ENCODE measurements around the gene PAX6. TPM values are rescaled to one million over a fixed set of nuclear protein-coding genes. Genes with fewer than 3 reads are reported as not detected.

Gene PAX6
- polyA plus RNA-seq, 1 donor (not counting 4 experiments of a cell fraction or from before 2014, with no cell fraction given), result 0.12 TPM

DNA sequence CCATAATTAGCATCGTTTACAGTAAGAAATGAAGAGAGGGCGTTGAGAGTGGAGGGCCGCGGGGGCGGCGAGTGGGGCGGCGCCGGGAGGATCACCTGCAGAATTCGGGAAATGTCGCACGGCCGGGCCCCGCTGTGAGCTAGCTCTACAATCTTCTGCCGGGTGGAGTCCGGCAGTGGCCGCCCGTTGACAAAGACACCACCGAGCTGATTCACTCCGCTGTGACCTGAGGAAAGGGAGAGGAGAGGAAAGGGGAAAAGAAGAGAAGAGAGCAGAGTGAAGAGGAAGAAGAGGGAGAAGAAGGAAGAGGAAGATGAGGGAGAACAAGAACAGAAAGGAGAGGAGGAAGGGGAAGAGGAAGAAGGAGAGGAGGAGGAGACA, 8.5 kb downstream of the PAX6 start:
- dilution Hi-C loops (cut with MboI; ENCODE audit: extremely low pct_ligation_motif_present, low sequenced_read_pairs), result no loop called here
- FAIRE-seq, result no peak
- peaks cover 4% of the 10 kb centered on the region for H3K4me1 ChIP-seq (ENCODE audit: control insufficient read depth, extremely low read depth, insufficient read depth, low read length)

DNA sequence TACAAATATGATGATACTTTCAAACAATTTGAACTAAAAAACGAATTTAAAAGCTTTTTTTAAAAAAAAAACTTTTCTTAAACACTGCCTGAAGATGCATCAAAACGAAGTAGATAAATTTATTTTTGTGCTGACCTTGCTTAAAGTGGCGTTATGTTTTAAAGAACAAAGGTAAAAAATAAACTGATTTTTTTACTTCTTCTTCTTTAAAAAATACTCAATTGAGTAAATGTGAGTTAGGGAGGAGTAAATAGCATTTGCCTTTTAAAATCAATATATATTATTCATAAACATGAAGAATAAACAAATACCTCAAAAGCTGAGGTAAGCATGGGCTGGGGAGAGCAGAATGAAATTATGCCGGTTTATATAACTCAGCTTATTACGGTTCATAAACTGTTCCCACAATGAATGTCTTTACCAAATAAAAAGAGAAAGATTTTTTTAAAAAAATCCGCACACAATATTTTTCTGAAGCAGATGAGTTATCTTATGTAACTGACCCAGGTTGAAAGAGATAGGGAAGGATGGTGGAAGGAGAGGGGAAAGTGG, 9.0 kb downstream of the PAX6 start:
- Histone ChIP-seq H3K27me3 (ENCODE audit: control insufficient read depth, extremely low read depth, insufficient read depth, low read length) (peaks cover 97% of the 10 kb centered on the region), H3K79me2 (ENCODE audit: control insufficient read depth, insufficient read depth, low read length) (no peaks in the 10 kb centered on the region), H3K9me1 (ENCODE audit: control insufficient read depth, extremely low read depth, insufficient read depth, low read length) (no peaks in the 10 kb centered on the region), H4K20me1 (ENCODE audit: control insufficient read depth, extremely low read depth, insufficient read depth, low read length) (no peaks in the 10 kb centered on the region), H3K27ac (ENCODE audit: control insufficient read depth, insufficient read depth, low read length) (no peak overlapping the region), H3K4me2 (ENCODE audit: control insufficient read depth, extremely low read depth, insufficient read depth, low read depth, low read length) (no peak overlapping the region), H3K4me1 (ENCODE audit: control insufficient read depth, extremely low read depth, insufficient read depth, low read length) (peaks cover 4% of the 10 kb centered on the region), H3K9ac (ENCODE audit: control insufficient read depth, extremely low read depth, insufficient read depth, low read length) (no peak overlapping the region), H3K9me3 (ENCODE audit: control insufficient read depth, low read depth, low read length) (no peaks in the 10 kb centered on the region), H3K36me3 (ENCODE audit: control insufficient read depth in 2 of 2, extremely low read depth in 1 of 2, insufficient read depth in 2 of 2, low read length in 2 of 2) (no peaks in the 10 kb centered on the region), H3K4me3 (ENCODE audit: control insufficient read depth in 2 of 3, extremely low read depth in 1 of 3, insufficient read depth in 2 of 3, low read depth in 1 of 3, low read length in 3 of 3) (no peak overlapping the region), H2AFZ (ENCODE audit: control insufficient read depth, low read length) (no peak overlapping the region)
- FAIRE-seq (no peak), DNase-seq (ENCODE audit: low read depth, low spot score) (no peak)
- dilution Hi-C loops (cut with MboI; ENCODE audit: extremely low pct_ligation_motif_present, low sequenced_read_pairs), result no loop called here
- TF ChIP-seq, protein P1, sequence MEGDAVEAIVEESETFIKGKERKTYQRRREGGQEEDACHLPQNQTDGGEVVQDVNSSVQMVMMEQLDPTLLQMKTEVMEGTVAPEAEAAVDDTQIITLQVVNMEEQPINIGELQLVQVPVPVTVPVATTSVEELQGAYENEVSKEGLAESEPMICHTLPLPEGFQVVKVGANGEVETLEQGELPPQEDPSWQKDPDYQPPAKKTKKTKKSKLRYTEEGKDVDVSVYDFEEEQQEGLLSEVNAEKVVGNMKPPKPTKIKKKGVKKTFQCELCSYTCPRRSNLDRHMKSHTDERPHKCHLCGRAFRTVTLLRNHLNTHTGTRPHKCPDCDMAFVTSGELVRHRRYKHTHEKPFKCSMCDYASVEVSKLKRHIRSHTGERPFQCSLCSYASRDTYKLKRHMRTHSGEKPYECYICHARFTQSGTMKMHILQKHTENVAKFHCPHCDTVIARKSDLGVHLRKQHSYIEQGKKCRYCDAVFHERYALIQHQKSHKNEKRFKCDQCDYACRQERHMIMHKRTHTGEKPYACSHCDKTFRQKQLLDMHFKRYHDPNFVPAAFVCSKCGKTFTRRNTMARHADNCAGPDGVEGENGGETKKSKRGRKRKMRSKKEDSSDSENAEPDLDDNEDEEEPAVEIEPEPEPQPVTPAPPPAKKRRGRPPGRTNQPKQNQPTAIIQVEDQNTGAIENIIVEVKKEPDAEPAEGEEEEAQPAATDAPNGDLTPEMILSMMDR (optimal IDR thresholded peaks at IDR 0.05 in 1 of 3, IDR thresholded peaks at IDR 0.05 in 1 of 3, conservative IDR thresholded peaks at IDR 0.05 in 1 of 3; ENCODE audit: extremely low read depth in 1 of 3, insufficient read depth in 2 of 3, low read length in 3 of 3), result no peak
- no peak for TF ChIP-seq EZH2 (IDR thresholded peaks at IDR 0.05; ENCODE audit: low read length)

More for the DNA sequence above, 8.5 kb downstream of the PAX6 start:
- H3K27me3 ChIP-seq (ENCODE audit: control insufficient read depth, extremely low read depth, insufficient read depth, low read length), result peaks cover 97% of the 10 kb centered on the region
- no peaks in the 10 kb centered on the region for H3K9me1 ChIP-seq (ENCODE audit: control insufficient read depth, extremely low read depth, insufficient read depth, low read length)
- H4K20me1 ChIP-seq (ENCODE audit: control insufficient read depth, extremely low read depth, insufficient read depth, low read length), result no peaks in the 10 kb centered on the region
- H3K4me2 ChIP-seq (ENCODE audit: control insufficient read depth, extremely low read depth, insufficient read depth, low read depth, low read length), result no peak overlapping the region
- no peak overlapping the region for H3K9ac ChIP-seq (ENCODE audit: control insufficient read depth, extremely low read depth, insufficient read depth, low read length)
- no peak overlapping the region for H3K27ac ChIP-seq (ENCODE audit: control insufficient read depth, insufficient read depth, low read length)
- H2AFZ ChIP-seq (ENCODE audit: control insufficient read depth, low read length), result no peak overlapping the region
- no peaks in the 10 kb centered on the region for H3K79me2 ChIP-seq (ENCODE audit: control insufficient read depth, insufficient read depth, low read length)
- H3K9me3 ChIP-seq (ENCODE audit: control insufficient read depth, low read depth, low read length), result no peaks in the 10 kb centered on the region
- DNase-seq (ENCODE audit: low read depth, low spot score), result no peak
- H3K4me3 ChIP-seq (ENCODE audit: control insufficient read depth in 2 of 3, extremely low read depth in 1 of 3, insufficient read depth in 2 of 3, low read depth in 1 of 3, low read length in 3 of 3), result no peak overlapping the region
- no peaks in the 10 kb centered on the region for H3K36me3 ChIP-seq (ENCODE audit: control insufficient read depth in 2 of 2, extremely low read depth in 1 of 2, insufficient read depth in 2 of 2, low read length in 2 of 2)
- TF ChIP-seq EZH2 (IDR thresholded peaks at IDR 0.05; ENCODE audit: low read length), result no peak
- TF ChIP-seq, protein P1 (optimal IDR thresholded peaks at IDR 0.05 in 1 of 3, IDR thresholded peaks at IDR 0.05 in 1 of 3, conservative IDR thresholded peaks at IDR 0.05 in 1 of 3; ENCODE audit: extremely low read depth in 1 of 3, insufficient read depth in 2 of 3, low read length in 3 of 3), result no peak

Data from keratinocyte (primary cell).